MV-4-11 (cell line): ENCODE results near the gene SLC10A4.
A peak's percentile ranks its signal among the peaks of the same experiment; 100 is the strongest.
"Not testable (repeated sequence)": the region's sequence is repeated elsewhere in the genome, so short reads cannot be mapped to it uniquely, and the experiment has no call there.

Experiments
- DNase-seq: peaks from one replicate; lab custom pipeline; 2025; lab: John Stamatoyannopoulos, UW

Gene SLC10A4

GRCh38 chr4:48483006-48483776 lies at the start of gene SLC10A4:
TSS of gene SLC10A4 (plus strand) at chr4:48483343. CDS start at chr4:48483562, 219 bp downstream.
- no peak for DNase-seq

- DNase-seq = no peak
Measured at GRCh38 chr4:48436318-48436717, 46.8 kb upstream of the SLC10A4 start.

- no peak for DNase-seq
Measured at GRCh38 chr4:48439988-48440387, 43.2 kb upstream of the SLC10A4 start.

- DNase-seq = peak; percentile 59
Measured at GRCh38 chr4:48440914-48441313, 42.2 kb upstream of the SLC10A4 start.

GRCh38 chr4:48445704-48446103 lies 37.4 kb upstream of the SLC10A4 start:
- no peak for DNase-seq

GRCh38 chr4:48446642-48447041 lies 36.5 kb upstream of the SLC10A4 start:
- no peak for DNase-seq

GRCh38 chr4:48449151-48449550 lies 34.0 kb upstream of the SLC10A4 start:
- no peak for DNase-seq

- peak; percentile 8 for DNase-seq
Measured at GRCh38 chr4:48450740-48451139, 32.4 kb upstream of the SLC10A4 start.

- DNase-seq = not testable (repeated sequence)
Measured at GRCh38 chr4:48451656-48452055, 31.5 kb upstream of the SLC10A4 start.

- no peak for DNase-seq
Measured at GRCh38 chr4:48454591-48454990, 28.6 kb upstream of the SLC10A4 start.

GRCh38 chr4:48461000-48461399 lies 22.1 kb upstream of the SLC10A4 start:
- no peak for DNase-seq

- no peak for DNase-seq
Measured at GRCh38 chr4:48462363-48462762, 20.8 kb upstream of the SLC10A4 start.

- no peak for DNase-seq
Measured at GRCh38 chr4:48467442-48467841, 15.7 kb upstream of the SLC10A4 start.

GRCh38 chr4:48467891-48468290 lies 15.3 kb upstream of the SLC10A4 start:
- no peak for DNase-seq

- no peak for DNase-seq
Measured at GRCh38 chr4:48470137-48470536, 13.0 kb upstream of the SLC10A4 start.

- DNase-seq = no peak
Measured at GRCh38 chr4:48470570-48470969, 12.6 kb upstream of the SLC10A4 start.

- no peak for DNase-seq
Measured at GRCh38 chr4:48472794-48473193, 10.3 kb upstream of the SLC10A4 start.

GRCh38 chr4:48475770-48476169 lies 7.4 kb upstream of the SLC10A4 start:
- DNase-seq = no peak

- DNase-seq = no peak
Measured at GRCh38 chr4:48478273-48478672, 4.9 kb upstream of the SLC10A4 start.

GRCh38 chr4:48481581-48481980 lies 1.6 kb upstream of the SLC10A4 start:
- DNase-seq = no peak

GRCh38 chr4:48483777-48484493 lies 792 bp downstream of the SLC10A4 start:
- DNase-seq = no peak

GRCh38 chr4:48484494-48485168 lies 1.5 kb downstream of the SLC10A4 start:
- no peak for DNase-seq

- no peak for DNase-seq
Measured at GRCh38 chr4:48489683-48490011, 6.5 kb downstream of the SLC10A4 start.
